ENCODE results near the gene PRPF19. TPM values are rescaled to one million over a fixed set of nuclear protein-coding genes. Genes with fewer than 3 reads are reported as not detected.

The PRPF19 gene
- total and polyA plus RNA-seq, 2 of the 8 experiments (the other 6 are each of a cell fraction or from before 2014, with no cell fraction given): 107 to 141 TPM

- TF ChIP-seq CHD7 (IDR thresholded peaks at IDR 0.05; ENCODE audit: insufficient replicate concordance, low read length) (no peak), SAP30 (IDR thresholded peaks at IDR 0.05; ENCODE audit: insufficient read depth, insufficient replicate concordance, low read length) (no peak)
Measured at GRCh38 chr11:60866911-60867870, 39.2 kb downstream of the PRPF19 start, which contains the start of gene ZP1 (continued).
